ENCODE measurements around the gene GAN.

GAN gene

GRCh38 chr16:81283044-81283443 is 31.7 kb upstream of the GAN start:
- no peak for TF ChIP-seq CTCF (IDR thresholded peaks at IDR 0.05; ENCODE audit: extremely low read depth, missing control alignments)
- DNase-seq (ENCODE audit: low spot score), result no peak

GRCh38 chr16:81284995-81285600 is 29.7 kb upstream of the GAN start:
- no peak for TF ChIP-seq CTCF (IDR thresholded peaks at IDR 0.05; ENCODE audit: extremely low read depth, missing control alignments)

GRCh38 chr16:81286190-81286589 is 28.6 kb upstream of the GAN start:
- DNase-seq (ENCODE audit: low spot score), result no peak
- TF ChIP-seq CTCF (IDR thresholded peaks at IDR 0.05; ENCODE audit: extremely low read depth, missing control alignments), result no peak

More at GRCh38 chr16:81284995-81285600, 29.7 kb upstream of the GAN start:
- DNase-seq (ENCODE audit: low spot score), result no peak

- no peak for TF ChIP-seq CTCF (IDR thresholded peaks at IDR 0.05; ENCODE audit: extremely low read depth, missing control alignments)
- DNase-seq (ENCODE audit: low spot score), result no peak
Observed at GRCh38 chr16:81291117-81291516, 23.6 kb upstream of the GAN start.

GRCh38 chr16:81292936-81293335 is 21.8 kb upstream of the GAN start:
- no peak for DNase-seq (ENCODE audit: low spot score)
- TF ChIP-seq CTCF (IDR thresholded peaks at IDR 0.05; ENCODE audit: extremely low read depth, missing control alignments), result no peak

GRCh38 chr16:81293909-81294802 is 20.6 kb upstream of the GAN start:
- DNase-seq (ENCODE audit: low spot score), result no peak
- no peak for TF ChIP-seq CTCF (IDR thresholded peaks at IDR 0.05; ENCODE audit: extremely low read depth, missing control alignments)

GRCh38 chr16:81296631-81297030 is 18.1 kb upstream of the GAN start:
- no peak for DNase-seq (ENCODE audit: low spot score)
- TF ChIP-seq CTCF (IDR thresholded peaks at IDR 0.05; ENCODE audit: extremely low read depth, missing control alignments), result no peak

Measured in GM20000 (cell line).